Globus pallidus (tissue), 1 donor: Measurements from ENCODE around the gene TMEM204.

Source experiments
- DNase-seq: peaks from one replicate; pipeline ENCODE4 v3.0.0-alpha.2; 2015; ENCODE audit warnings: low spot score

TMEM204 gene

GRCh38 chr16:1499756-1500464, 33.6 kb upstream of the TMEM204 start:
- no peak for DNase-seq

GRCh38 chr16:1500465-1501150, 32.9 kb upstream of the TMEM204 start:
- DNase-seq: no peak

GRCh38 chr16:1501630-1502029, 31.8 kb upstream of the TMEM204 start:
- no peak for DNase-seq

GRCh38 chr16:1502092-1503004, 31.1 kb upstream of the TMEM204 start:
- DNase-seq: no peak

GRCh38 chr16:1503110-1503955, 30.1 kb upstream of the TMEM204 start:
- DNase-seq: no peak

- DNase-seq: no peak
Measured at GRCh38 chr16:1505073-1505844, 28.2 kb upstream of the TMEM204 start.

GRCh38 chr16:1505912-1506311, 27.6 kb upstream of the TMEM204 start:
- no peak for DNase-seq

- no peak for DNase-seq
Measured at GRCh38 chr16:1506494-1507213, 26.8 kb upstream of the TMEM204 start.

GRCh38 chr16:1508494-1509187, 24.8 kb upstream of the TMEM204 start:
- no peak for DNase-seq

- no peak for DNase-seq
Measured at GRCh38 chr16:1509307-1510221, 23.9 kb upstream of the TMEM204 start.

GRCh38 chr16:1510272-1510671, 23.2 kb upstream of the TMEM204 start:
- DNase-seq: no peak

GRCh38 chr16:1510941-1511351, 22.5 kb upstream of the TMEM204 start:
- DNase-seq: no peak

- no peak for DNase-seq
Measured at GRCh38 chr16:1511662-1512569, 21.6 kb upstream of the TMEM204 start.

- DNase-seq: no peak
Measured at GRCh38 chr16:1512774-1513173, 20.7 kb upstream of the TMEM204 start.

- no peak for DNase-seq
Measured at GRCh38 chr16:1514507-1514906, 19.0 kb upstream of the TMEM204 start.

- DNase-seq: no peak
Measured at GRCh38 chr16:1518626-1519135, 14.8 kb upstream of the TMEM204 start.

GRCh38 chr16:1519831-1520230, 13.6 kb upstream of the TMEM204 start:
- no peak for DNase-seq
